H1 (cell line): Measurements from ENCODE around the gene CCDC106. TPM values are rescaled to one million over a fixed set of nuclear protein-coding genes. Genes with fewer than 3 reads are reported as not detected.

Source experiments
- CTCF ChIA-PET: fragments of 300-600 bp; sonication (Branson Sonifier 250); formaldehyde crosslinking; loops from one replicate; lab custom pipeline; 2021; ENCODE audit not compliant: partially characterized antibody; lab: Charles Lee
- POLR2A ChIA-PET: fragments of 300-600 bp; sonication (Branson Sonifier 250); formaldehyde crosslinking; loops from one replicate; lab custom pipeline; 2021; ENCODE audit warnings: inconsistent platforms; ENCODE audit not compliant: partially characterized antibody; lab: Charles Lee
- DNase-seq, 2 experiments: peaks; one replicate each; pipeline versions ENCODE4 v3.0.0 to v3.0.0-alpha.2; 2010 to 2022; ENCODE audit warnings: low spot score in 2 of 2, low read depth in 1 of 2, mixed read lengths in 1 of 2
- FAIRE-seq: peaks from 2 replicates; lab custom pipeline; 2011; peaks lifted over from hg19 to GRCh38; lab: Jason Lieb, UNC
- H2AFZ ChIP-seq: 2 replicates; pipeline ENCODE4 v1.8.1; 2012; ENCODE audit warnings: low read length, inconsistent platforms
- H2AK5ac ChIP-seq: 2 replicates; pipeline ENCODE4 v1.6.1; 2013; ENCODE audit warnings: low read depth, low read length
- H2BK120ac ChIP-seq: replicated peaks from 2 replicates; pipeline ENCODE3; 2013; ENCODE audit warnings: low read depth, low read length, inconsistent platforms
- H2BK12ac ChIP-seq: 2 replicates; pipeline ENCODE4 v1.6.1; 2013; ENCODE audit warnings: low read depth, low read length
- H2BK15ac ChIP-seq: 2 replicates; pipeline ENCODE4 v1.6.1; 2013; ENCODE audit warnings: low read length
- H2BK20ac ChIP-seq: 2 replicates; pipeline ENCODE4 v1.6.1; 2013; ENCODE audit warnings: low read length
- H2BK5ac ChIP-seq: 2 replicates; pipeline ENCODE4 v1.6.1; 2013; ENCODE audit warnings: low read depth, low read length
- H3K14ac ChIP-seq: 2 replicates; pipeline ENCODE4 v1.6.1; 2013; ENCODE audit warnings: inconsistent platforms; ENCODE audit not compliant: insufficient read length
- H3K18ac ChIP-seq: 2 replicates; pipeline ENCODE4 v1.6.1; 2013; ENCODE audit warnings: low read length; ENCODE audit errors: extremely low read depth
- H3K23ac ChIP-seq: 2 replicates; pipeline ENCODE4 v1.6.1; 2013; ENCODE audit warnings: inconsistent platforms; ENCODE audit not compliant: insufficient read length
- H3K23me2 ChIP-seq: 2 replicates; pipeline ENCODE4 v1.6.1; 2013; ENCODE audit warnings: low read depth, low read length
- H3K27ac ChIP-seq: 2 replicates; pipeline ENCODE4 v1.6.1; 2011; ENCODE audit warnings: low read depth, low read length, inconsistent platforms
- H3K27me3 ChIP-seq, 4 experiments: replicated peaks in 1 of 4; 1 replicate in 1 of 4; 2 replicates in 3 of 4; pipeline versions ENCODE4 v1.6.1 to v1.8.1; 2011 to 2013; ENCODE audit warnings: low read length in 3 of 4, mild to moderate bottlenecking in 3 of 4, inconsistent platforms in 2 of 4, mixed read lengths in 2 of 4, moderate library complexity in 1 of 4; ENCODE audit not compliant: control insufficient read depth in 3 of 4, insufficient read depth in 3 of 4; ENCODE audit errors: extremely low read depth in 1 of 4
- H3K36me3 ChIP-seq, 4 experiments: 2 replicates each; pipeline versions ENCODE4 v1.6.1 to v1.8.1; 2011 to 2013; ENCODE audit warnings: mild to moderate bottlenecking in 4 of 4, low read length in 3 of 4, moderate library complexity in 2 of 4, control low read depth in 1 of 4, inconsistent platforms in 1 of 4; ENCODE audit not compliant: insufficient read depth in 4 of 4, control insufficient read depth in 2 of 4
- H3K4ac ChIP-seq: replicated peaks from 2 replicates; pipeline ENCODE3; 2013; ENCODE audit warnings: low read length, low read depth, mixed read lengths, inconsistent platforms; ENCODE audit not compliant: insufficient read length
- H3K4me1 ChIP-seq, 4 experiments: replicated peaks in 1 of 4; 1 replicate in 1 of 4; 2 replicates in 3 of 4; pipeline versions ENCODE4 v1.6.1 to v1.8.1; 2011 to 2013; ENCODE audit warnings: low read length in 3 of 4, inconsistent platforms in 2 of 4, mixed read lengths in 1 of 4; ENCODE audit not compliant: insufficient read depth in 4 of 4, control insufficient read depth in 3 of 4
- H3K4me2 ChIP-seq, 2 experiments: 2 replicates each; pipeline versions ENCODE4 v1.6.1 to v1.8.1; 2011 to 2013; ENCODE audit warnings: low read depth in 2 of 2, low read length in 2 of 2, control low read depth in 1 of 2, inconsistent platforms in 1 of 2, mild to moderate bottlenecking in 1 of 2; ENCODE audit not compliant: insufficient read depth in 1 of 2
- H3K4me3 ChIP-seq, 4 experiments: fragments of 200-600, 300-600 bp in 1 of 4; sonication (generic), shearing (Covaris generic), sonication (Bioruptor Twin) in 1 of 4; 2 replicates each; pipeline versions ENCODE4 v1.5.1 to v1.8.1; 2011 to 2016; ENCODE audit warnings: low read length in 4 of 4, low read depth in 3 of 4, control low read depth in 2 of 4, inconsistent platforms in 2 of 4, mild to moderate bottlenecking in 2 of 4, mixed read lengths in 1 of 4, moderate library complexity in 1 of 4; ENCODE audit not compliant: insufficient read depth in 2 of 4; ENCODE audit errors: extremely low read depth in 1 of 4
- H3K56ac ChIP-seq: replicated peaks from 2 replicates; pipeline ENCODE3; 2013; ENCODE audit warnings: low read depth, mild to moderate bottlenecking, mixed read lengths, low read length, inconsistent platforms; ENCODE audit not compliant: insufficient read length
- H3K79me1 ChIP-seq: 2 replicates; pipeline ENCODE4 v1.6.1; 2013; ENCODE audit warnings: low read depth, low read length, control low read depth
- H3K79me2 ChIP-seq, 2 experiments: 2 replicates each; pipeline versions ENCODE4 v1.6.1 to v1.8.1; 2012 to 2013; ENCODE audit warnings: low read length in 2 of 2, mild to moderate bottlenecking in 2 of 2, inconsistent platforms in 1 of 2; ENCODE audit not compliant: insufficient read depth in 2 of 2, control insufficient read depth in 1 of 2
- H3K9ac ChIP-seq, 4 experiments: replicated peaks in 1 of 4; 1 replicate in 1 of 4; 2 replicates in 3 of 4; pipeline versions ENCODE4 v1.6.1 to v1.8.1; 2011 to 2013; ENCODE audit warnings: low read depth in 3 of 4, low read length in 3 of 4, control low read depth in 2 of 4, mild to moderate bottlenecking in 2 of 4, moderate library complexity in 2 of 4, inconsistent platforms in 1 of 4; ENCODE audit errors: extremely low read depth in 1 of 4
- H3K9me3 ChIP-seq, 2 experiments: 2 replicates each; pipeline versions ENCODE4 v1.6.1 to v1.8.1; 2012 to 2013; ENCODE audit warnings: mild to moderate bottlenecking in 2 of 2, moderate library complexity in 2 of 2, control low read depth in 1 of 2, inconsistent platforms in 1 of 2, low read depth in 1 of 2, low read length in 1 of 2, mixed read lengths in 1 of 2; ENCODE audit not compliant: insufficient read depth in 2 of 2
- H4K20me1 ChIP-seq, 2 experiments: replicated peaks in 1 of 2; 2 replicates each; pipeline versions ENCODE3 to v1.8.1; 2011 to 2013; ENCODE audit warnings: inconsistent platforms in 2 of 2, low read length in 2 of 2, mild to moderate bottlenecking in 1 of 2; ENCODE audit not compliant: insufficient read depth in 2 of 2, control insufficient read depth in 1 of 2
- H4K5ac ChIP-seq: 2 replicates; pipeline ENCODE4 v1.6.1; 2013; ENCODE audit warnings: low read length, low read depth, mixed read lengths, inconsistent platforms; ENCODE audit not compliant: insufficient read length
- H4K8ac ChIP-seq: 2 replicates; pipeline ENCODE4 v1.8.0; 2013; ENCODE audit warnings: mild to moderate bottlenecking, moderate library complexity, low read length, inconsistent platforms; ENCODE audit not compliant: insufficient read depth; ENCODE audit errors: extremely low read depth
- H4K91ac ChIP-seq: replicated peaks from 2 replicates; pipeline ENCODE3; 2013; ENCODE audit warnings: low read length, mixed read lengths, inconsistent platforms; ENCODE audit not compliant: insufficient read length
- CEBPB ChIP-seq: IDR thresholded peaks from 2 replicates; pipeline ENCODE4 v1.6.1; 2012; ENCODE audit warnings: low read depth, low read length
- POLR2AphosphoS5 ChIP-seq: IDR thresholded peaks from 2 replicates; pipeline ENCODE4 v1.6.1; 2011; ENCODE audit warnings: low read depth, low read length
- RXRA ChIP-seq: IDR thresholded peaks from 2 replicates; pipeline ENCODE4 v1.6.1; 2011; ENCODE audit warnings: low read depth, mild to moderate bottlenecking, low read length, moderate library complexity; ENCODE audit not compliant: insufficient read depth
- SIX5 ChIP-seq: IDR thresholded peaks from 2 replicates; pipeline ENCODE4 v1.6.1; 2011; ENCODE audit warnings: mild to moderate bottlenecking, low read depth, low read length
- WGBS, 2 experiments: shearing (Covaris generic) in 1 of 2; methylation state at CpG; one replicate each; pipeline versions ENCODE4 v1.1.6 to v1.1.7; 2013 to 2015; ENCODE audit warnings: low lambda C conversion rate in 2 of 2, mixed read lengths in 2 of 2, inconsistent platforms in 1 of 2, low coverage in 1 of 2, missing lambda C conversion rate in 1 of 2; ENCODE audit not compliant: insufficient replicate concordance in 2 of 2, insufficient coverage in 1 of 2, insufficient read length in 1 of 2; ENCODE audit errors: extremely low coverage in 1 of 2, missing lambda C conversion rate in 1 of 2; 5-methylcytosine and 5-hydroxymethylcytosine counted together
- polyA plus RNA-seq, 7 experiments: library from polyadenylated mRNA; depleted of rRNA in 3 of 7; stranded (reverse) in 5 of 7; unstranded in 2 of 7; fragments of >200 nt in 5 of 7; fragments of 200-250 nt in 2 of 7; gene quantifications; 1 replicate in 5 of 7; 2 replicates in 1 of 7; 4 replicates in 1 of 7; pipeline versions ENCODE4 v1.2.1 to v1.2.3, GENCODE V29; 2011 to 2013; ENCODE audit warnings: missing spikeins in 2 of 7, mixed read lengths in 2 of 7
- total RNA-seq: library from RNA; stranded (reverse); fragmentation: NEBNext Ultra II Directional; extraction: Animal tissue kit (Norgen Biotek cat#: 25700); gene quantifications from 2 replicates; pipeline ENCODE4 v1.2.1, GENCODE V29; 2021
- TF ChIP-seq, protein P1 (sequence below): IDR thresholded peaks from 2 replicates; pipeline ENCODE4 v1.6.1; 2011; ENCODE audit warnings: low read depth, mild to moderate bottlenecking, low read length; ENCODE audit not compliant: insufficient read depth
- TF ChIP-seq, protein P2 (sequence below): IDR thresholded peaks from 2 replicates; pipeline ENCODE4 v1.6.1; 2012; ENCODE audit warnings: low read length, inconsistent platforms
- TF ChIP-seq, protein P3 (sequence below), 3 experiments: IDR thresholded peaks; 1 replicate in 2 of 3; 2 replicates in 1 of 3; pipeline versions ENCODE4 v1.5.1 to v1.6.1; 2011; ENCODE audit warnings: low read length in 3 of 3, mild to moderate bottlenecking in 3 of 3, inconsistent platforms in 2 of 3, low read depth in 1 of 3, moderate library complexity in 1 of 3; ENCODE audit not compliant: insufficient read depth in 1 of 3; ENCODE audit errors: control extremely low read depth in 1 of 3

The CCDC106 gene
- total and polyA plus RNA-seq, 2 of the 8 experiments (the other 6 are each of a cell fraction or from before 2014, with no cell fraction given): 12.0 to 20.1 TPM

DNA sequence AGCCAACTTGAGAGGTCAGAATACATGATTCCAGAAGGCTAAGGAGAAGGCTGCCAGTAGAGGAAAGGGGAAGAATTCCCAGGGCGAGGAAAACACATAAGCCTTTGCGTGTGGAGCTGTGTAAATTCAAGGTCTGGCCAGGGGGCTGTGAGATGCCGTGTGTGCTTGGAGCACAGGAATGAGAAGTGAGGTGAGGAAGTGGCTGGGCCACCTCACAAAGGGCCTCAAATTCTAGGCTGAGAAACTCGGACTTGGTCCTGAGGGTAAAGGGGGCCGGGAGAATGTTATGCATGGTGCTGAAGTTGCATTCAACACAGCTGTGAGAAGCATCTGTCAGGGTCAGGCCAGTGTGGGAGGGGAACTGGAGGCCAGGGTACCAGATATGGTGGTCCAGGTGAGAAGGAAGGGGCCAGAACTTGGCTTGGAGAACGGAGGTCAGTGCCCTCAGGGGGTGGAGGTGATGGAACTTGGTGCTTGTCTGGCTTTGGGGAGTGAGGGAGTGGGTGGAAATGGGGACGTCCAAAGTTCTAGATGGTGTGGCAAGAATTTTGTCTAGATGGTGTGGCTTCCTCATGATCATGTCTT, 12.1 kb upstream of the CCDC106 start:
- Histone ChIP-seq H3K4me3 (peak overlapping the region; percentile 68 to 99 (median 92); a peak in 7 of 8 replicates), H3K9me3 (no peaks in the 10 kb centered on the region; a peak in 1 of 4 replicates), H3K36me3 (no peaks in the 10 kb centered on the region), H3K4me2 (peak overlapping the region; percentile 78 to 91), H2AFZ (no peak overlapping the region), H3K27ac (no peak overlapping the region), H3K4me1 (peaks cover 6 to 9% (median 7%) of the 10 kb centered on the region in 4 experiments), H3K9ac (peak overlapping the region in 3 of 4 experiments; percentile 12 to 88 (median 84); a peak in 5 of 7 replicates), H4K91ac (no peak overlapping the region), H3K23me2 (peaks cover 14% of the 10 kb centered on the region), H4K5ac (no peak overlapping the region), H3K18ac (no peak overlapping the region), H3K14ac (no peak overlapping the region), H3K23ac (no peak overlapping the region), H2BK20ac (no peak overlapping the region), H3K4ac (no peak overlapping the region), H3K27me3 (no peaks in the 10 kb centered on the region), H2BK5ac (no peak overlapping the region), H2AK5ac (no peak overlapping the region), H3K79me2 (peaks cover 4 to 25% of the 10 kb centered on the region in 2 experiments; a peak in 3 of 4 replicates), H3K79me1 (peaks cover 13% of the 10 kb centered on the region), H2BK12ac (no peak overlapping the region), H2BK15ac (peak overlapping the region; percentile 46; the same call in 1 of the 2 replicates), H4K8ac (peak overlapping the region; percentile 85), H2BK120ac (no peak overlapping the region), H3K56ac (no peak overlapping the region), H4K20me1 (peaks cover 3 to 10% of the 10 kb centered on the region in 2 experiments)
- POLR2A ChIA-PET: interaction anchor here (0.8 to 8.8 kb wide), 8 partner anchors 10 to 149 kb away, joined by 3 to 96 read pairs (median 4); partner anchors contain the start of genes CCDC106, ZNF581, ZNF784 and ZNF865
- FAIRE-seq (no peak), DNase-seq (no peak)
- WGBS, 2 experiments: 73% methylated on average over 7 of the region's 7 CpGs; no CpG with 5 or more reads in 1 of the 2 experiments
- CTCF ChIA-PET: interaction anchor here (1.4 to 3.8 kb wide), 4 partner anchors 11 to 30 kb away, joined by 7 to 30 read pairs (median 10); partner anchors contain the start of genes CCDC106 and ZNF865
- TF ChIP-seq, protein P1, sequence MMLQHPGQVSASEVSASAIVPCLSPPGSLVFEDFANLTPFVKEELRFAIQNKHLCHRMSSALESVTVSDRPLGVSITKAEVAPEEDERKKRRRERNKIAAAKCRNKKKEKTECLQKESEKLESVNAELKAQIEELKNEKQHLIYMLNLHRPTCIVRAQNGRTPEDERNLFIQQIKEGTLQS: no peak
- TF ChIP-seq SIX5 (no peak), POLR2AphosphoS5 (no peak), CEBPB (no peak), RXRA (no peak)
- TF ChIP-seq, protein P2, sequence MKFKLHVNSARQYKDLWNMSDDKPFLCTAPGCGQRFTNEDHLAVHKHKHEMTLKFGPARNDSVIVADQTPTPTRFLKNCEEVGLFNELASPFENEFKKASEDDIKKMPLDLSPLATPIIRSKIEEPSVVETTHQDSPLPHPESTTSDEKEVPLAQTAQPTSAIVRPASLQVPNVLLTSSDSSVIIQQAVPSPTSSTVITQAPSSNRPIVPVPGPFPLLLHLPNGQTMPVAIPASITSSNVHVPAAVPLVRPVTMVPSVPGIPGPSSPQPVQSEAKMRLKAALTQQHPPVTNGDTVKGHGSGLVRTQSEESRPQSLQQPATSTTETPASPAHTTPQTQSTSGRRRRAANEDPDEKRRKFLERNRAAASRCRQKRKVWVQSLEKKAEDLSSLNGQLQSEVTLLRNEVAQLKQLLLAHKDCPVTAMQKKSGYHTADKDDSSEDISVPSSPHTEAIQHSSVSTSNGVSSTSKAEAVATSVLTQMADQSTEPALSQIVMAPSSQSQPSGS: no peak
- TF ChIP-seq, protein P3, sequence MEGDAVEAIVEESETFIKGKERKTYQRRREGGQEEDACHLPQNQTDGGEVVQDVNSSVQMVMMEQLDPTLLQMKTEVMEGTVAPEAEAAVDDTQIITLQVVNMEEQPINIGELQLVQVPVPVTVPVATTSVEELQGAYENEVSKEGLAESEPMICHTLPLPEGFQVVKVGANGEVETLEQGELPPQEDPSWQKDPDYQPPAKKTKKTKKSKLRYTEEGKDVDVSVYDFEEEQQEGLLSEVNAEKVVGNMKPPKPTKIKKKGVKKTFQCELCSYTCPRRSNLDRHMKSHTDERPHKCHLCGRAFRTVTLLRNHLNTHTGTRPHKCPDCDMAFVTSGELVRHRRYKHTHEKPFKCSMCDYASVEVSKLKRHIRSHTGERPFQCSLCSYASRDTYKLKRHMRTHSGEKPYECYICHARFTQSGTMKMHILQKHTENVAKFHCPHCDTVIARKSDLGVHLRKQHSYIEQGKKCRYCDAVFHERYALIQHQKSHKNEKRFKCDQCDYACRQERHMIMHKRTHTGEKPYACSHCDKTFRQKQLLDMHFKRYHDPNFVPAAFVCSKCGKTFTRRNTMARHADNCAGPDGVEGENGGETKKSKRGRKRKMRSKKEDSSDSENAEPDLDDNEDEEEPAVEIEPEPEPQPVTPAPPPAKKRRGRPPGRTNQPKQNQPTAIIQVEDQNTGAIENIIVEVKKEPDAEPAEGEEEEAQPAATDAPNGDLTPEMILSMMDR (IDR thresholded peaks at IDR 0.05; ENCODE audit: control extremely low read depth in 1 of 3, insufficient read depth in 1 of 3, low read depth in 1 of 3, low read length in 3 of 3): no peak
